B cell (primary cell): ENCODE results near the gene MICU2. TPM values are rescaled to one million over a fixed set of nuclear protein-coding genes. Genes with fewer than 3 reads are reported as not detected.

ENCODE experiments used
- ATAC-seq: fragments of 200-7000 bp; cut with Tn5 transposase; one replicate; pipeline ENCODE4 v1.10.0; 2021; ENCODE audit warnings: low read depth, mild to moderate bottlenecking, moderate number of reproducible peaks, moderate library complexity
- CTCF ChIA-PET: fragments of 350-600 bp; sonication (Branson Sonifier 250); formaldehyde crosslinking; loops from one replicate; lab custom pipeline; 2021; ENCODE audit warnings: antibody characterized with exemption, inconsistent platforms; lab: Charles Lee
- POLR2A ChIA-PET: fragments of 350-600 bp; sonication (Branson Sonifier 250); formaldehyde crosslinking; loops from one replicate; lab custom pipeline; 2021; ENCODE audit warnings: antibody characterized with exemption; lab: Charles Lee
- DNase-seq: peaks from one replicate; pipeline ENCODE4 v3.0.0; 2013
- H2AFZ ChIP-seq: 2 replicates; pipeline ENCODE4 v1.6.1; 2012; ENCODE audit warnings: mild to moderate bottlenecking, low read depth, low read length; ENCODE audit not compliant: insufficient read depth, poor library complexity, severe bottlenecking
- H3K27ac ChIP-seq, 2 donors: 1 replicate in 1 of 2; 2 replicates in 1 of 2; pipeline ENCODE4 v1.5.1; 2012 to 2013; ENCODE audit warnings: low read length in 2 of 2, mild to moderate bottlenecking in 2 of 2, moderate library complexity in 1 of 2
- H3K27me3 ChIP-seq, 4 experiments: fragments of 200-600 bp in 1 of 4; sonication (generic) in 1 of 4; replicated peaks in 1 of 4; 1 replicate in 2 of 4; 2 replicates in 2 of 4; pipeline versions ENCODE4 v1.6.1 to v1.7.0; 2013 to 2016; ENCODE audit warnings: low read length in 3 of 4, mild to moderate bottlenecking in 2 of 4, mixed read lengths in 1 of 4, moderate library complexity in 1 of 4; ENCODE audit not compliant: insufficient read depth in 4 of 4, control insufficient read depth in 3 of 4; ENCODE audit errors: control extremely low read depth in 1 of 4
- H3K36me3 ChIP-seq, 2 experiments: replicated peaks in 1 of 2; 1 replicate in 1 of 2; 2 replicates in 1 of 2; pipeline versions ENCODE4 v1.6.1 to v1.7.1; 2013; ENCODE audit warnings: low read length in 1 of 2; ENCODE audit not compliant: insufficient read depth in 2 of 2, control insufficient read depth in 1 of 2; ENCODE audit errors: control extremely low read depth in 1 of 2, extremely low read depth in 1 of 2
- H3K4me1 ChIP-seq, 2 donors: fragments of 200-600 bp in 1 of 2; sonication (generic) in 1 of 2; 1 replicate in 1 of 2; 2 replicates in 1 of 2; pipeline versions ENCODE4 v1.5.1 to v1.6.1; 2013 to 2017; ENCODE audit warnings: low read length in 2 of 2; ENCODE audit not compliant: control insufficient read depth in 2 of 2, insufficient read depth in 2 of 2
- H3K4me2 ChIP-seq: replicated peaks from 2 replicates; pipeline ENCODE3; 2012; ENCODE audit warnings: mild to moderate bottlenecking, low read depth, low read length; ENCODE audit not compliant: poor library complexity, severe bottlenecking
- H3K4me3 ChIP-seq, 5 experiments: fragments of 200-600 bp in 1 of 5; sonication (generic) in 1 of 5; 1 replicate in 3 of 5; 2 replicates in 2 of 5; pipeline versions ENCODE4 v1.5.1 to v1.7.0; 2011 to 2016; ENCODE audit warnings: low read length in 4 of 5, mild to moderate bottlenecking in 4 of 5, low read depth in 2 of 5, control low read depth in 1 of 5, moderate library complexity in 1 of 5; ENCODE audit not compliant: insufficient read depth in 1 of 5; ENCODE audit errors: control extremely low read depth in 1 of 5, extremely low read depth in 1 of 5
- H3K79me2 ChIP-seq: fragments of 200-600 bp; sonication (generic); one replicate; pipeline ENCODE4 v1.6.0; 2016; ENCODE audit warnings: low read length; ENCODE audit not compliant: control insufficient read depth, insufficient read depth
- H3K9ac ChIP-seq: fragments of 200-600 bp; sonication (generic); 2 replicates; pipeline ENCODE4 v1.6.1; 2017; ENCODE audit warnings: mild to moderate bottlenecking, low read length, moderate library complexity
- H3K9me3 ChIP-seq, 3 donors: one replicate each; pipeline versions ENCODE4 v1.6.1 to v1.7.1; 2013; ENCODE audit warnings: low read length in 2 of 3; ENCODE audit not compliant: control insufficient read depth in 2 of 3, insufficient read depth in 1 of 3; ENCODE audit errors: control extremely low read depth in 1 of 3
- H4K20me1 ChIP-seq: 2 replicates; pipeline ENCODE4 v1.6.0; 2012; ENCODE audit warnings: mild to moderate bottlenecking, low read length; ENCODE audit not compliant: insufficient read depth, control insufficient read depth, poor library complexity, severe bottlenecking
- H3K27ac Mint-ChIP-seq: one replicate; pipeline ENCODE4 v1.8.0; 2021; ENCODE audit warnings: mixed read lengths
- H3K27me3 Mint-ChIP-seq: one replicate; pipeline ENCODE4 v1.8.0; 2021; ENCODE audit warnings: mixed read lengths
- H3K4me1 Mint-ChIP-seq: one replicate; pipeline ENCODE4 v1.8.0; 2021; ENCODE audit warnings: mixed read lengths
- H3K4me3 Mint-ChIP-seq: one replicate; pipeline ENCODE4 v1.8.0; 2021; ENCODE audit warnings: mixed read lengths
- H3K9me3 Mint-ChIP-seq: one replicate; pipeline ENCODE4 v1.8.0; 2022; ENCODE audit warnings: mixed read lengths; ENCODE audit not compliant: insufficient read depth
- CTCF ChIP-seq: fragments of 200-600 bp; IDR thresholded peaks from one replicate; pipeline ENCODE4 v1.8.0; 2022; ENCODE audit warnings: antibody characterized with exemption, mild to moderate bottlenecking
- EZH2 ChIP-seq: IDR thresholded peaks from 2 replicates; pipeline ENCODE4 v1.6.1; 2012; ENCODE audit warnings: borderline replicate concordance, low read depth, mild to moderate bottlenecking, moderate library complexity, low read length; ENCODE audit not compliant: insufficient read depth, poor library complexity, severe bottlenecking
- WGBS: methylation state at CpG from one replicate; pipeline ENCODE4 v1.1.5; 2013; ENCODE audit warnings: missing lambda C conversion rate; ENCODE audit not compliant: insufficient coverage; 5-methylcytosine and 5-hydroxymethylcytosine counted together
- intact Hi-C: fragments of 100-400 bp; cut with micrococcal nuclease; formaldehyde crosslinking; loops from one replicate; pipeline ENCODE4 v1.10.0; 2022
- polyA plus RNA-seq: library from polyadenylated mRNA; depleted of rRNA; stranded (reverse); fragments of >200 nt; gene quantifications from 2 replicates; pipeline ENCODE4 v1.2.3, GENCODE V29; 2012
- total RNA-seq, 2 donors: library from RNA; stranded (reverse); fragments of 120-200 nt in 1 of 2; gene quantifications; 1 replicate in 1 of 2; 2 replicates in 1 of 2; pipeline versions ENCODE4 v1.2.3 to v1.2.4, GENCODE V29; 2013 to 2022

Gene MICU2
- total and polyA plus RNA-seq, 2 donors (not counting 1 experiment from before 2014, with no cell fraction given), result 52.2 to 56.7 TPM

GRCh38 chr13:21548577-21548976 is 55.4 kb downstream of the MICU2 start:
- Histone ChIP-seq H2AFZ (no peak overlapping the region), H3K4me1 (no peaks in the 10 kb centered on the region), H3K9ac (no peak overlapping the region), H3K27me3 (no peaks in the 10 kb centered on the region), H3K27ac (no peak overlapping the region), H3K9me3 (no peaks in the 10 kb centered on the region), H3K4me3 (no peak overlapping the region), H3K79me2 (peaks cover 31% of the 10 kb centered on the region), H3K4me2 (no peak overlapping the region), H3K36me3 (peaks cover 0 to 6% of the 10 kb centered on the region in 2 experiments), H4K20me1 (peaks cover 26% of the 10 kb centered on the region)
- CTCF ChIA-PET, result no interaction called here
- H3K27me3 Mint-ChIP-seq, result no peaks in the 10 kb centered on the region
- ATAC-seq (no peak), DNase-seq (no peak)
- intact Hi-C loops, result no loop called here
- POLR2A ChIA-PET, result no interaction called here
- WGBS, result 100% methylated on average over 3 of the region's 5 CpGs
- TF ChIP-seq CTCF (no peak), EZH2 (no peak)
- H3K4me3 Mint-ChIP-seq, result no peak overlapping the region
- H3K27ac Mint-ChIP-seq, result no peak overlapping the region
- H3K4me1 Mint-ChIP-seq, result peaks cover 22% of the 10 kb centered on the region
- H3K9me3 Mint-ChIP-seq, result no peaks in the 10 kb centered on the region

- Histone ChIP-seq H4K20me1 (peaks cover 36% of the 10 kb centered on the region), H3K4me2 (no peak overlapping the region), H3K9ac (no peak overlapping the region), H3K27me3 (no peaks in the 10 kb centered on the region), H3K9me3 (no peaks in the 10 kb centered on the region), H3K36me3 (peaks cover 0 to 6% of the 10 kb centered on the region in 2 experiments), H3K27ac (no peak overlapping the region), H2AFZ (no peak overlapping the region), H3K4me3 (no peak overlapping the region), H3K4me1 (no peaks in the 10 kb centered on the region), H3K79me2 (peaks cover 38% of the 10 kb centered on the region)
- Mint-ChIP-seq H3K9me3 (no peaks in the 10 kb centered on the region), H3K4me3 (no peak overlapping the region), H3K4me1 (peaks cover 28% of the 10 kb centered on the region), H3K27ac (no peak overlapping the region), H3K27me3 (no peaks in the 10 kb centered on the region)
- DNase-seq (no peak), ATAC-seq (no peak)
- no peak for TF ChIP-seq EZH2
- TF ChIP-seq CTCF, result no peak
- CTCF ChIA-PET, result interaction anchor here (0.7 kb wide), 1 partner anchor 259 kb away, joined by 5 read pairs; no protein-coding TSS in a partner anchor
- POLR2A ChIA-PET, result no interaction called here
- 100% methylated on average over 1 of the region's 1 CpG for WGBS
- intact Hi-C loops, result no loop called here
These were observed 57.6 kb downstream of the MICU2 start for GRCh38 chr13:21546372-21546771.
